Endothelial cell of umbilical vein (primary cell): ENCODE results near the gene TBC1D30.

Source experiments
- CTCF ChIP-seq, 2 donors: IDR thresholded peaks; 1 replicate in 1 of 2; 2 replicates in 1 of 2; pipeline ENCODE4 v1.5.1; 2011; ENCODE audit warnings: low read length in 2 of 2, mild to moderate bottlenecking in 2 of 2, moderate library complexity in 2 of 2, control low read depth in 1 of 2, inconsistent platforms in 1 of 2, low read depth in 1 of 2; ENCODE audit not compliant: insufficient read depth in 1 of 2; ENCODE audit errors: extremely low read depth in 1 of 2
- MAX ChIP-seq: IDR thresholded peaks from 2 replicates; pipeline ENCODE4 v1.6.1; 2011; ENCODE audit not compliant: insufficient read depth, insufficient read length

- TF ChIP-seq MAX, result no peak
- no peak for TF ChIP-seq CTCF (IDR thresholded peaks at IDR 0.05; ENCODE audit: extremely low read depth in 1 of 2, insufficient read depth in 1 of 2, low read depth in 1 of 2, low read length in 2 of 2)
Observed at GRCh38 chr12:64860446-64860998, 36.1 kb downstream of the TBC1D30 start.
